Activated naive CD4-positive, alpha-beta T cell (primary cell): ENCODE measurements around the gene ARPC4.
"Not testable (repeated sequence)": the region's sequence is repeated elsewhere in the genome, so short reads cannot be mapped to it uniquely, and the experiment has no call there.

Source experiments
- DNase-seq, 4 experiments: peaks; one replicate each; lab custom pipeline; 2025; lab: John Stamatoyannopoulos, UW

ARPC4 gene

GRCh38 chr3:9820946-9821345 is 28.1 kb downstream of the ARPC4 start:
- DNase-seq, result no peak

DNA sequence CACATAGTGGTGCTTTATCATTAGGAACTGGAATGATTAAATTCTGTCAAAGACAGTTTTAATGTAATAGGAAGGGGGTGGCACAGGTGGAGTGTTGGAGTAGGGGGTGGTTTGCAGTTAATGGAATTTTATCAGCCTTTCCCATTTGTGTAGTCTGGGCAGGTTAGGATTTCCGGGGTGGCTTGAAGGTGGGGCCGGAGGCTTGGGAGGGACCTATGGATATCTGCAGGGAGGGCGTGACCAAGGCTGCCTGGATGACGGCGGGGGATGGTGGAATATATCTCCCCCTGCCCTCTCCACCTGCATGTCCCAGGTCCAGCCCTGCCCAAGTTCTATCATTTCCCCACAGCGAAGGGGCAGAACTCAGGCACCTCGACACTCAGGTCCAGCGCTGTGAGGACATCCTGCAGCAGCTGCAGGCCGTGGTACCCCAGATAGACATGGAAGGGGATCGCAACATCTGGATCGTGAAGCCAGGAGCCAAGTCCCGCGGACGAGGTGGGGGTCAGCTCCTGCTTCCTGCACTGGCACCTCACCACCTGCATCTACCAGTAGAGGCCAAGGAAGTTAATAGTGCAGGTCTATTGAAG is 32.7 kb downstream of the ARPC4 start:
- no peak for DNase-seq

- DNase-seq, result no peak
Observed at GRCh38 chr3:9826815-9827573, 34.1 kb downstream of the ARPC4 start.

DNA sequence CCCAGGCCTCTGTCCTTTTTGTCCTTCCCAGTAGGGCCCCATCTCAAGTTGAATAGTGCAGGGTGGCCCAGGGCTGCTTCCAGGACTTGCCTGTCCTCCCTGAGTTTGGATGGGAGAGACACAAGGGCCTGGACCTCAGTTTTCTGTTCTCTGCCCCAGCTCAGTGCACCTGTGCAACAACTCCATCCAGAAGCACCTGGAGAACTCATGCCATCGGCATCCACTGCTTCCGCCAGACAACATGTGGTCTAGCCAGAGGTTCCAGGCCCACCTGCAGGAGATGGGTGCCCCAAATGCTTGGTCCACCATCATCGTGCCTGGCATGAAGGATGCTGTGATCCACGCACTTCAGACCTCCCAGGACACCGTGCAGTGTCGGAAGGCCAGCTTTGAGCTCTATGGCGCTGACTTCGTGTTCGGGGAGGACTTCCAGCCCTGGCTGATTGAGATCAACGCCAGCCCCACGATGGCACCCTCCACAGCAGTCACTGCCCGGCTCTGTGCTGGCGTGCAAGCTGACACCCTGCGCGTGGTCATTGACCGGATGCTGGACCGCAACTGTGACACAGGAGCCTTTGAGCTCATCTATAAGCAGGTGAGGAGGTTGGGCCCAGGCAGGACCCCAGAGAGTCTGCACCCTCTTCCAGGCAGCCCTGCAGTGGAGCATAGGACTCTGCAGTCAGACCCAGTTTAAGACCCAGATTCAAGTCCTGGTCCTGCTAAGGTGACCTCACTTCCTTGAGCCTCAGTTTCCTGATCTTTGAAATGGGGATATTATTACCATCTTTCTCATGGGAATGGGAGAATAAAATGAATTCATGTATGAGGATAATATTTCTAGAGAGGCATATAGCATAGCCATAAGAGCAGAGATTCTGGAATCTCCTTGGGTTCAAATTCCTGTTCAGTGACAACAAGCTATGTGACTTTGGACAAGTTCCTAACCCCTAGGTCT is 36.2 kb downstream of the ARPC4 start:
- DNase-seq, result no peak

DNA sequence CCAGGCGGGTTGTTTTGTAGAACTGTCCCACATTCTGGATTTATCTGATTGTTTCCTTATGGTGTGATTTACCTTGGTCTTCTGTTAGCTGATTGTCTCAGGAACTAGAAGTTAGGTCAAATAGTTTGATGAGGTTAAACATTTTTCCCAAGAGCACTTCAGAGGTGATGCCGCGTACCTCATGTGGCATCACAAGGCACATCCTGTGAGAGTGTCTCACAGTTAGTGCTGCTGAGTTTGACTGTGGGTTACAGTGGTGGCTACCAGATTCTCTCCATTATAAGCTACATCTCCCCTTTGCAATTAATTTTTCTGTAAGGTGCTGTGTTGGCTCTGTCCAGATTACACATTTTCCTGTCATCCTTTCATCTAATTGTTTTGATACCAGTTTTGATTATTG is 38.4 kb downstream of the ARPC4 start:
- no peak for DNase-seq

DNA sequence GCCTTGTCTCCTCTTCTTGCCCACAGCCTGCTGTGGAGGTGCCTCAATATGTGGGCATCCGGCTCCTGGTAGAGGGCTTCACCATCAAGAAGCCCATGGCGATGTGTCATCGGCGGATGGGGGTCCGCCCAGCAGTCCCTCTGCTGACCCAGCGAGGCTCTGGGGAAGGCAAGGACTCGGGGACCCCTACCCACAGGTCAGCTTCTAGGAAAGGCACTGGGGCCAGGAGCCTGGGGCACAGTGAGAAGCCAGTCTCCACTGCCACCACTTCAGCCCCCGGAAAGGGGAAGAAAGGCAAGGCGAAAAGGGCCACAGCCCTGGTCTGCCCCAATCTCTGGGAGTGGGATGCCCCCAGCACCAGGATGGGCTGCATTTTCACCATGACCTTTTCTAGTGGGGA is 40.2 kb downstream of the ARPC4 start:
- DNase-seq, result no peak

DNA sequence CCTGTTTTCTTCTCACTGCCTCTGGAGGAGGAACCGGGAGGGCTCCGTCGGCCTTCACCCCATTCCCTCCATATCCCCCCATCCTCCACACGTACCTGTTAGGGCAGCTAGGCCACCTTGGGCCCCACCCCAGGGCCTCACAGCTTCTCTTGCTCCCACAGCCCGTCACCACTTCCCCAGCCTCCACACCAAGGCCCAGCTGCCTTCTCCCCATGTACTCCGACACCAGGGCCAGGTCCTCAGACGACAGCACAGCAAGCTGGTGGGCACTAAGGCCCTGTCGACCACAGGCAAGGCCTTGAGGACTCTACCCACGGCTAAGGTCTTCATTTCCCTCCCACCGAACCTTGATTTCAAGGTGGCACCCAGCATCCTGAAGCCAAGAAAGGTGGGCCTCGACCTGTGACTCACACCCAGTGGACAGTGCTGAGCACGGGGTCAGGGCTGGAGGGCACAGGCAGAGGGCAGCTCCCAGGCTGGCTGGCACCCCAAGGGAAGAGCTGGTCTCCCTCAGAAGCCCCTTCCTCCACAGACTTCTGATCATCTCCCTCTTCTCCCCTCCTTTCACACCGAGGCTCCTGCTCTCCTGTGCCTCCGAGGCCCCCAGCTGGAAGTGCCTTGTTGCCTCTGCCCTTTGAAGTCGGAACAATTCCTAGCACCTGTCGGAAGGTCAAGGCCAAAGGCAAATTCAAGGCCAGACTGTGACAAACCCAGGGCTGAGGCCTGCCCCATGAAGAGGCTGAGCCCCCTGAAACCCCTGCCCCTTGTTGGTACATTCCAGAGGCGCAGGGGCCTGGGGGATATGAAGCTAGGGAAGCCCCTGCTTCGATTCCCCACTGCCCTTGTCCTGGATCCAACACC is 41.9 kb downstream of the ARPC4 start:
- DNase-seq, result no peak

DNA sequence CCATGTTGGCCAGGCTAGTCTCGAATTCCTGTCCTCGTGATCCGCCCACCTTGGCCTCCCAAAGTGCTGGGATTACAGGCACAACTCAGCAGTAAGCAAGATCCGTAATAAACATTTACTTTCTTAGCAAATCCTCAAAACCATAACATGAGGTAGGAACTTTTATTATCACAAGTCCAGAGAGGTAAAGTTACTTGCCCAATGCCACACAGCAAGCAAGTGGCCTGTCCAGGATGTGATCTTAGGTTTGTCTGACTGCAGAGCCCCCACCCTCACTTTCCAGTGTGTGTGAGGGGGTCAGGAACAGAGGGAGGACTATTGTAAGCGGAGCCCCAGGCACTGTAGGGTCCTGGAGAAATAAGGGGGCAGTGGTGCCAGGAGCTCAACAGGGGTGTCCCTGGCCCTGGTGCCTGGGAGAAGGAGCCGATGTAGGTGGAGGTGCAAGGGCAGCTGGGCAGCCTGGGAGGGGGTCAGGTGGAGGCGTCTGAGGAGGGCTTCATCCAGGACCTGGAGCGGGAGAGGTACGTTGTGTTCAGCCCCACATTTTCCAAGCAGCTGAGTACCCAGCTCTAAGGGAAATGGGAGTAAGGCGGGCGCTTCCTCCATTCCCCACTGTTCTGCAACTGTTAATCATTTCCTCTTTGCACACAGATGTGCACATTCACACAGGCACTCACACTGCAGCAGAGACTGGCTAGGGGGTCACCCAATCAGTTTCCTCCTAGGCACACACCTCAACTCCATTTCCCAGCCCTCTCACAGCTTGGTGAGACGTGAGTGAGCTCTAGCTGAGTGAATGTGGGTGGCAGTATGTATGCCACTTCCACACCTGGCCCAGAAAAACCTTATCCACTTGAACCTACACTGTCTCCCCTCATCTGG is 45.1 kb downstream of the ARPC4 start:
- DNase-seq, result no peak

- no peak for DNase-seq
Observed at GRCh38 chr3:9838856-9839255, 46.0 kb downstream of the ARPC4 start.

- DNase-seq, result no peak
Observed at GRCh38 chr3:9841015-9841414, 48.1 kb downstream of the ARPC4 start.

GRCh38 chr3:9843715-9844438 is 51.0 kb downstream of the ARPC4 start, which contains the start of gene RPUSD3:
TSS of gene RPUSD3 (minus strand) at chr3:9844008. CDS start at chr3:9843990, 18 bp downstream.
- DNase-seq, result peak; percentile 91 to 98 (median 95)

- no peak for DNase-seq
Observed at GRCh38 chr3:9846231-9846630, 53.3 kb downstream of the ARPC4 start.

- DNase-seq, result no peak
Observed at GRCh38 chr3:9846931-9847488, 54.1 kb downstream of the ARPC4 start.

DNA sequence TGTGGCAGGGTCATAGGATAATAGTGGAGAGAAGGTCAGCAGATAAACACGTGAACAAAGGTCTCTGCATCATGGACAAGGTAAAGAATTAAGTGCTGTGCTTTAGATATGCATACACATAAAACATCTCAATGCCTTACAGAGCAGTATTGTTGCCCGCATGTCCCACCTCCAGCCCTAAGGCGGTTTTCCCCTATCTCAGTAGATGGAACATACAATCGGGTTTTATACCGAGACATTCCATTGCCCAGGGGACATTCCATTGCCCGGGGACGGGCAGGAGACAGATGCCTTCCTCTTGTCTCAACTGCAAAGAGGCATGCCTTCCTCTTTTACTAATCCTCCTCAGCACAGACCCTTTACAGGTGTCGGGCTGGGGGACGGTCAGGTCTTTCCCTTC is 55.0 kb downstream of the ARPC4 start:
- not testable (repeated sequence) for DNase-seq

DNA sequence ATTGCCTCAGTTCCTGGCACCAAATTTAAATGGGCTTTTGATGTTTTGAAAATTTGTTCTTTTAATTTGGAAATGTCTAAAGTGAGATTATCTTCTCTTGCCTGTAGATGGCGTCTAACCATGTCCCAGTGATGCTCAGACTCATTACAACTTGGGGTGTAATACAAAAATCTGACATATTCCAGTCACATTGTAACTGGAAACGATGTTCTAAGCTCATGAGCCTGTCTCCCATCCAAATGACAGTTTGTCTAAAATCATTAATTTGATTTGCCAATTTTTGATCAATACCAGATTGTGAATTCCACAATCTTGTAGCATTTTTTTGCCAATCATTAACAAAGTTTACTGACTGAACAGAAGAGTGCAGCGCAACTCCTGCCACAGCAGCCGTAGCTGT is 56.0 kb downstream of the ARPC4 start:
- DNase-seq, result not testable (repeated sequence)

DNA sequence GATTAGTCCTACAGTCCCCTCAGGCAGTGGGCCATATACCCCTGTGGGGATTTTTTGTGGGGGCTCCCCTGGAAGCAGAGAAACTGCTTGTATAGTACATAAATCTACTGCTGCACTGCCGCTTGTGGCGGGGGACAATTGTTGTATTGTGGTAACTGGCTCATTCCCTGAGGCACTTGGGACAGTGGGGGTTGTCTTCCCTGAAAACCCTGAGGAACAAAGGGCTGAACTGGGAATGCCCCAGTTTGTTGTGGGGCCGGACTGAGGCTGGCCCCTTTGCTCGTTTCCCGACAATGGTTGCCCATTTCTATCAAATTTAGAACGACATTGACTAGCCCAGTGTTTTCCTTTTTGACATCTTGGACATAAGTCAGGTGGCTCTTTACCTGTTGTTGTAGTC is 58.5 kb downstream of the ARPC4 start:
- not testable (repeated sequence) for DNase-seq

DNA sequence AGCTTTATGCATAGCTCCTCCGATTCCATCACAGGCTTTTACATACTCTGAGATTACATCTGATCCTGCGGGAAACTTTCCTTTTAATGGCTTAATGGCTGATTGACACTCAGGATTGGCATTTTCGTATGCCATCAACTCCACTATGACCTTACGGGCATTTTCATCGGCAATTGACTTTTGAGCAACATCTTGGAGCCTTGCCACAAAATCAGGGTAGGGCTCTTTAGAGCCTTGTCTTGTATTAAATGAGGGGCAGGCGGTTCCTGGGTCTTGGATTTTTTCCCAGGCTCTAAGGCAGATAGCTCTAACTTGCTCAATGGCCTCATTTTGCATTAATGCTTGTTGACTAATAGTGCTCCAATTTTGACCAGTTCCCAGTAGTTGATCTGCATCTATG is 59.0 kb downstream of the ARPC4 start:
- not testable (repeated sequence) for DNase-seq

DNA sequence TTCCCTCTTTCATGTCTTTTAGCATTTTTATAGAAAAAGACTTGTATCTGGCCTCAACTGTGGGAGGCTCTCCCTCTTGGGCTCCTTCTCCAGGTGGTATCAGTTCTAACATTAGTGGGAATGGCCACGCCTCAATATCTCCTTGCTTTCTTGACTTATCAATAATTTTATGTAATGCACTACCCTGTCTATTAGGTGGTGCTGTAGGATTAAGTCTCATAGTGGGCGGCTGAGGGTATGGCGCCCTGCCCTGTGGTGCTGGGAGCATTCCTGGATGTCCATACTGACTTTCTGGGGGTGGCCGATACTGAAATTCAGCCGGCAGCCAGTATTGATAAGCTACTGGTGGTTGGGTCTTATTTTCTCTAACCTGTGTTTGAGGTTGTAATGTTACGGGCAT is 59.6 kb downstream of the ARPC4 start:
- DNase-seq, result no peak

- not testable (repeated sequence) for DNase-seq
Observed at GRCh38 chr3:9854291-9854940, 61.5 kb downstream of the ARPC4 start.
